Parathyroid adenoma (tissue), 2 donors: Measurements from ENCODE around the gene PXDN.

Experiments used
- H2AFZ ChIP-seq: fragments of 300-600 bp; sonication (generic); one replicate; pipeline ENCODE4 v1.7.0; 2017; ENCODE audit warnings: antibody characterized with exemption, mild to moderate bottlenecking
- H3K27ac ChIP-seq: fragments of 300-600 bp; sonication (generic); one replicate; pipeline ENCODE4 v1.7.0; 2017
- H3K27me3 ChIP-seq: fragments of 300-600 bp; sonication (generic); one replicate; pipeline ENCODE4 v1.7.0; 2017; ENCODE audit warnings: low read length; ENCODE audit not compliant: control insufficient read depth, insufficient read depth
- H3K36me3 ChIP-seq: fragments of 300-600 bp; sonication (generic); one replicate; pipeline ENCODE4 v1.7.0; 2017; ENCODE audit warnings: low read length; ENCODE audit not compliant: control insufficient read depth, insufficient read depth
- H3K4me1 ChIP-seq: fragments of 300-600 bp; sonication (generic); one replicate; pipeline ENCODE4 v1.7.0; 2017; ENCODE audit warnings: control low read depth
- H3K4me2 ChIP-seq: fragments of 300-600 bp; sonication (generic); one replicate; pipeline ENCODE4 v1.7.0; 2017; ENCODE audit warnings: low read length
- H3K4me3 ChIP-seq: fragments of 300-600 bp; sonication (generic); one replicate; pipeline ENCODE4 v1.7.0; 2017; ENCODE audit warnings: low read depth, low read length
- H3K79me2 ChIP-seq: fragments of 300-600 bp; sonication (generic); one replicate; pipeline ENCODE4 v1.7.0; 2017; ENCODE audit warnings: control low read depth
- H3K9ac ChIP-seq: fragments of 300-600 bp; sonication (generic); one replicate; pipeline ENCODE4 v1.7.0; 2017; ENCODE audit warnings: mild to moderate bottlenecking
- H3K9me3 ChIP-seq: fragments of 300-600 bp; sonication (generic); one replicate; pipeline ENCODE4 v1.7.0; 2017; ENCODE audit warnings: low read length; ENCODE audit not compliant: control insufficient read depth
- TF ChIP-seq, protein P1 (sequence below): fragments of 300-600 bp; sonication (generic); IDR thresholded peaks from one replicate; pipeline ENCODE4 v1.7.0; 2017; ENCODE audit warnings: antibody characterized with exemption, mild to moderate bottlenecking
- donor health status: primary hyperparathyroidism.

PXDN gene

DNA sequence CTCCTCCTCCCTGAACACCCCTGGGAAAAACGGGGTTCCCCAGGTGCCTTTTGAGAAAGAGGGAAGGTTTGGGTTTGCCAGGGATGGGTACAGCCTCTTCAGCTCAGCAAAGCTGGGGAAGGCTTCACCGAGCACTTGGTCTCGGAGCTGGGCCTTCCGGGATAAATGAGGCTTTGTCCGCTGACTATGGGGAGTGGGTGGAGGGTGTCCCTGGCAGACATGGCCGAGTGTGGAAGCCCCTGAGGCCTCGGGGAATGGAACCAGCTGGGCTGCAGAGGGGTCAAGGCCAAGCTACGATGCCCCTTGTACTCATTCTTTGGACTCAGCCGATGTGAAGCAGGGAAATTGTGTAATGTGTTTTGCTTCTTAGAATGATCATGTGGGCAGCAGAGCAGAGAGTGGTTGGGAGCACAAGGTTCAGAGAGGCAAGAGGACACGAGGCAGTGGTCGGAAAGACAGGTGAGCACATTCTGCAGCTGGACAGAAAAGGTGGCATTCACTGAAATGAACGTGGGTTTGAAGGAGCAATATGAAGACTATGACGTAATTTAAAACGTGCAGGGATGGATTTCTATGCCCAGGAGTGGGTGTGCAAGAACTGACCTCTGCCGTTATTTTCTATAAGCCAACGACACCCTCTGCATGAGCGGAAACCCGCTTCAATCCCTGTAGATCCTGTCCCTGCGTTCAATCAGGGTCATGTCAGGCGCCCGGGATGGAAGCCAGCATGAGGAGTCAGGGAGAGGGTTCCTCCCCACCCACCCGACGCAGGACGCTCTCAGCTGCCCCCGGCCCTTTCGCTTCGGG, 142.6 kb downstream of the PXDN start:
- Histone ChIP-seq H3K4me2 (no peak overlapping the region), H3K9ac (no peak overlapping the region), H3K4me1 (no peaks in the 10 kb centered on the region), H3K27ac (no peak overlapping the region), H3K36me3 (no peaks in the 10 kb centered on the region), H3K79me2 (no peaks in the 10 kb centered on the region), H2AFZ (no peak overlapping the region), H3K27me3 (no peaks in the 10 kb centered on the region), H3K9me3 (no peaks in the 10 kb centered on the region), H3K4me3 (no peak overlapping the region)
- TF ChIP-seq, protein P1, sequence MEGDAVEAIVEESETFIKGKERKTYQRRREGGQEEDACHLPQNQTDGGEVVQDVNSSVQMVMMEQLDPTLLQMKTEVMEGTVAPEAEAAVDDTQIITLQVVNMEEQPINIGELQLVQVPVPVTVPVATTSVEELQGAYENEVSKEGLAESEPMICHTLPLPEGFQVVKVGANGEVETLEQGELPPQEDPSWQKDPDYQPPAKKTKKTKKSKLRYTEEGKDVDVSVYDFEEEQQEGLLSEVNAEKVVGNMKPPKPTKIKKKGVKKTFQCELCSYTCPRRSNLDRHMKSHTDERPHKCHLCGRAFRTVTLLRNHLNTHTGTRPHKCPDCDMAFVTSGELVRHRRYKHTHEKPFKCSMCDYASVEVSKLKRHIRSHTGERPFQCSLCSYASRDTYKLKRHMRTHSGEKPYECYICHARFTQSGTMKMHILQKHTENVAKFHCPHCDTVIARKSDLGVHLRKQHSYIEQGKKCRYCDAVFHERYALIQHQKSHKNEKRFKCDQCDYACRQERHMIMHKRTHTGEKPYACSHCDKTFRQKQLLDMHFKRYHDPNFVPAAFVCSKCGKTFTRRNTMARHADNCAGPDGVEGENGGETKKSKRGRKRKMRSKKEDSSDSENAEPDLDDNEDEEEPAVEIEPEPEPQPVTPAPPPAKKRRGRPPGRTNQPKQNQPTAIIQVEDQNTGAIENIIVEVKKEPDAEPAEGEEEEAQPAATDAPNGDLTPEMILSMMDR = no peak

DNA sequence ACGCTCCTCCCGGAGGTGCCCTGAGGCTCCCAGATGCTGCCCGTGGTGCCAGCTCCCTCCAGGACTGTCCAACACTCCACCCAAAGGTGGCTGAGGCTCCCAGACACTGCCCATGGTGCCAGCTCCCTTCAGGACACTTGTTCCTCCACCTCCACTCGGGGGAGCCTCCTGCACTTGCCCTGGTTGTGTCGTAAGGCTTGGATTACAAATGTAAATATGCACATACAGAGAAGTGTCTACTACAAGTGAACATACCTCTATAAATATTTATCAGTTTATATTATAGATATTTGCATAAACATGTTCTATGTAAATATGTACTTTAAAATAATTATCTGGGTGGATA, 143.3 kb downstream of the PXDN start:
- no peak overlapping the region for H3K4me2 ChIP-seq
- H3K27ac ChIP-seq = no peak overlapping the region
- H3K79me2 ChIP-seq = no peaks in the 10 kb centered on the region
- no peaks in the 10 kb centered on the region for H3K27me3 ChIP-seq
- no peaks in the 10 kb centered on the region for H3K36me3 ChIP-seq
- H3K9ac ChIP-seq = no peak overlapping the region
- H3K4me3 ChIP-seq = no peak overlapping the region
- no peaks in the 10 kb centered on the region for H3K9me3 ChIP-seq
- H3K4me1 ChIP-seq = no peaks in the 10 kb centered on the region
- no peak overlapping the region for H2AFZ ChIP-seq
- TF ChIP-seq, protein P1 = no peak

DNA sequence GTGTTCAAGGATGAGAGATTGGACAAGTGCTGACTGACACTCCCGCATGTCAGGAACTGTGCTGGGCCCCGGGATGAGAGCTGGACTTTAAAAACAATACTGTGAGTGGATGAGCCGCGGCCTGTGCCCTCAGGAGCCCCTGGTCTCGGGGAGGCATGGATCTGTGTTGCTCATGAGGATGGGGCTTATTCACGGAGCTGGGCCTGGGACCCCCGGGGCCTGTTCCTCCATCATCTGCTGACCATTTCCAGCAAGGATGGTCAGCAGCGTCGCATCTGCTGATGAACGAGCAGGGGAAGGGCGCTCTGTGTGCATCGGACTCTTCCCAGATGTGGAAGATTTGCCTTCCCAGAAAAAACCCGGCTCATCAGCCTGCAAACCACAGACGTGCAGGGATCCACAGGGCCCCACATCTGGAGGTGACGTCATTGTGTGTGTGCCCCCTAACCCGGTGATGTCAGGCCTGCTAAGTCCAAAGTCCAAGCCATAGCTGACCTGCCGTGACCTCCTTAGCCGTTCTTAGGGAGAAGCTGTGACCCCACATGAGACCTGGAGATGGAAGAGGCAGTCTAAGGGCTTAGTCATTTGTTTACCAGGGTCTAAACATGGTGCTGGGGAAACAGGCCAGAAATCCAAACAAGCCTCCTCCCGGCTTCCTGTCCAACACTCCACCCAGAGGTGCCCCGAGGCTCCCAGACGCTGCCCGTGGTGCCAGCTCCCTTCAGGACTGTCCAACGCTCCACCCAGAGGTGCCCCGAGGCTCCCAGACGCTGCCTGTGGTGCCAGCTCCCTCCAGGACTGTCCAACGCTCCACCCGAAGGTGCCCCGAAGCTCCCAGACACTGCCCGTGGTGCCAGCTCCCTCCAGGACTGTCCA, 143.9 kb downstream of the PXDN start:
- Histone ChIP-seq H3K9ac (no peak overlapping the region), H3K9me3 (no peaks in the 10 kb centered on the region), H3K4me2 (no peak overlapping the region), H3K27ac (no peak overlapping the region), H3K36me3 (no peaks in the 10 kb centered on the region), H3K27me3 (no peaks in the 10 kb centered on the region), H2AFZ (no peak overlapping the region), H3K4me3 (no peak overlapping the region), H3K4me1 (no peaks in the 10 kb centered on the region), H3K79me2 (no peaks in the 10 kb centered on the region)
- TF ChIP-seq, protein P1 = no peak

DNA sequence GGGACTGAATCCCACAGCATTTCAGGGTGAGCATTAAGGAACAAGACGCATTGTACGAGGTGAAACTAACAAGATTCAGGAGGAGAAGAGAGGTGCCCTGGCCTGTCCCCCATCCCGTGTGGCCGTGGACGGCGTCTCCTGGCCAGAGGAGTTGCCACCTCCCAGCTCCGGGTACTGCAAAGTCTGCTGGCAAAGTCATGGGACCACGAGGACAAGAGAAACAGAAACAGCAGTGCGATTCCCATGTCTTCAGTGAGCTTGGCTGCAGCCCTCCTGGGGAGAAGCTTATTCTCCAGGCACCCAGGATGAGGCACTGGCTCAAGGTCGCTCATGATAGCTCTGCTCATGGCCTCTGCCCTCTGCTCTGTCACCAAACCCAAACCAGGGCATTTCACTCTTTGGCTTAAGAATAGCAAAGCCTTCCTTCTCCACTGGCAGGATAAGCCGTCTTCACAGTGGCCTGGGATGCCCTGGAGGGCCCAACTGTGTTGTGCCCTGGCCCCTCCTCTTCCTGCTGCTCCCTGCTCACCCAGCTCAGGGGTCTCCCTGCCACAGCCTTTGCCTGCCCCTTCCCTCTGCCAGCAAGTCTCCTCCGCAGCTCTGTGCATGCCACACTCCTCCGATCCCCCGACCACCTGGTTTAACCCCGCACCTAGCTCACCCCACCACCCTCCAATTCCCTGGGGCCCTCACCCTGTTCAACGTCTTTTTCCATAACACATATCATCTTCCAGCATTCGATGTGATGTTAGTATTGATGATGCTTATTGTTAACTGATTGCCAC, 144.8 kb downstream of the PXDN start:
- Histone ChIP-seq H3K27ac (no peak overlapping the region), H3K4me2 (no peak overlapping the region), H3K4me1 (no peaks in the 10 kb centered on the region), H3K9me3 (no peaks in the 10 kb centered on the region), H3K79me2 (no peaks in the 10 kb centered on the region), H3K27me3 (no peaks in the 10 kb centered on the region), H3K9ac (no peak overlapping the region), H2AFZ (no peak overlapping the region), H3K4me3 (no peak overlapping the region), H3K36me3 (no peaks in the 10 kb centered on the region)
- TF ChIP-seq, protein P1 = no peak
